WERI-Rb-1 (cell line): ENCODE results near the gene BBLN.

Source experiments
- DNase-seq: peaks from one replicate; pipeline ENCODE4 v3.0.0-alpha.2; 2020
- H3K27ac ChIP-seq: fragments of 250-450 bp; sonication (Bioruptor Pico); 2 replicates; pipeline ENCODE4 v1.5.1; 2020; ENCODE audit warnings: mild to moderate bottlenecking, moderate library complexity
- H3K27me3 ChIP-seq: fragments of 250-450 bp; sonication (Bioruptor Pico); 2 replicates; pipeline ENCODE4 v1.5.1; 2021; ENCODE audit warnings: mild to moderate bottlenecking, low read depth, moderate library complexity; ENCODE audit not compliant: insufficient read depth, severe bottlenecking
- H3K36me3 ChIP-seq: fragments of 250-450 bp; sonication (Bioruptor Pico); 2 replicates; pipeline ENCODE4 v1.5.1; 2020; ENCODE audit warnings: mild to moderate bottlenecking, moderate library complexity
- H3K4me3 ChIP-seq: 2 replicates; pipeline ENCODE4 v1.5.1; 2011; ENCODE audit warnings: low read depth, mild to moderate bottlenecking, control low read depth, low read length
- H3K9me3 ChIP-seq: fragments of 250-450 bp; sonication (Bioruptor Pico); 2 replicates; pipeline ENCODE4 v1.5.1; 2021; ENCODE audit warnings: mild to moderate bottlenecking, moderate library complexity; ENCODE audit not compliant: severe bottlenecking
- CTCF ChIP-seq: IDR thresholded peaks from 2 replicates; pipeline ENCODE4 v1.5.1; 2011; ENCODE audit warnings: low read depth, mild to moderate bottlenecking, control low read depth, inconsistent platforms, low read length

BBLN gene

GRCh38 chr9:128120741-128121465 lies 39.2 kb upstream of the BBLN start:
- TF ChIP-seq CTCF = no peak
- peaks cover 53% of the 10 kb centered on the region for H3K36me3 ChIP-seq
- no peaks in the 10 kb centered on the region for H3K27me3 ChIP-seq
- no peak for DNase-seq
- H3K27ac ChIP-seq = no peak overlapping the region
- H3K9me3 ChIP-seq = no peaks in the 10 kb centered on the region
- no peak overlapping the region for H3K4me3 ChIP-seq

- no peak for TF ChIP-seq CTCF
- no peak for DNase-seq
- Histone ChIP-seq H3K4me3 (no peak overlapping the region), H3K27me3 (no peaks in the 10 kb centered on the region), H3K27ac (no peak overlapping the region), H3K9me3 (no peaks in the 10 kb centered on the region), H3K36me3 (peaks cover 57% of the 10 kb centered on the region)
Measured at GRCh38 chr9:128121466-128121810, 38.6 kb upstream of the BBLN start.

GRCh38 chr9:128121924-128122808 lies 37.9 kb upstream of the BBLN start:
- no peak for DNase-seq
- no peaks in the 10 kb centered on the region for H3K9me3 ChIP-seq
- peaks cover 57% of the 10 kb centered on the region for H3K36me3 ChIP-seq
- no peak overlapping the region for H3K4me3 ChIP-seq
- no peaks in the 10 kb centered on the region for H3K27me3 ChIP-seq
- H3K27ac ChIP-seq = no peak overlapping the region
- TF ChIP-seq CTCF = no peak

GRCh38 chr9:128122809-128123175 lies 37.3 kb upstream of the BBLN start:
- Histone ChIP-seq H3K36me3 (peaks cover 57% of the 10 kb centered on the region), H3K4me3 (no peak overlapping the region)
- TF ChIP-seq CTCF = no peak

GRCh38 chr9:128123451-128124080 lies 36.5 kb upstream of the BBLN start:
- Histone ChIP-seq H3K9me3 (no peaks in the 10 kb centered on the region), H3K4me3 (no peak overlapping the region), H3K27ac (no peak overlapping the region), H3K27me3 (no peaks in the 10 kb centered on the region), H3K36me3 (peaks cover 57% of the 10 kb centered on the region)
- no peak for TF ChIP-seq CTCF
- DNase-seq = no peak

More at GRCh38 chr9:128122809-128123175, 37.3 kb upstream of the BBLN start:
- no peak overlapping the region for H3K27ac ChIP-seq
- DNase-seq = no peak
- H3K27me3 ChIP-seq = no peaks in the 10 kb centered on the region
- H3K9me3 ChIP-seq = no peaks in the 10 kb centered on the region
